Stomach (tissue), 4 donors: ENCODE data around the gene FTO.

Source experiments
- POLR2A ChIP-seq, 4 donors: fragments of 450-650 bp; IDR thresholded peaks; one replicate each; pipeline ENCODE4 v1.6.1; 2016; ENCODE audit warnings: antibody characterized with exemption in 4 of 4, control low read depth in 2 of 4, mild to moderate bottlenecking in 1 of 4, moderate library complexity in 1 of 4
- TF ChIP-seq, protein P1 (sequence below), 7 experiments: fragments of 450-650 bp in 4 of 7; fragments of 200-600 bp in 3 of 7; sonication (generic) in 3 of 7; IDR thresholded peaks; one replicate each; pipeline ENCODE4 v1.5.1; 2016 to 2019; ENCODE audit warnings: antibody characterized with exemption in 7 of 7, control low read depth in 2 of 7, mild to moderate bottlenecking in 1 of 7

DNA sequence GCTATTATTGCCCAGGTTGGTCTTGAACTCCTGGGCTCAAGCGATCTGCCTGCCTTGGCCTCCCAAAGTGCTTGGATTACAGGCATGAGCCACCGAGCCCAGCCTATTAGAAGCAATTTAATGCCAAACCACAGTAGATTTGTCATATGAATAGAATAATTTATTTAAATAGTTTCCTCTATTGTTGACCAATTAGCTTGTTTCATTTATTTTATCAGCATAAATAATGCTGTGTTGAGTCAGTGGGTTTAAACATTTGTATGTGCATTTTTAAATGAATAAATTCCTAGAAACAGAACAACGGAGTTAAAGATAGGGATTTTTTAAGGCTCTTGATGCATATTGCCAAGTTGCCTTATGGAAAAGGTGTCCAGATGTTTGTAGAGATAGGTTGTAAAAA is 26.7 kb downstream of the FTO start:
- no peak for TF ChIP-seq POLR2A (IDR thresholded peaks at IDR 0.05)
- TF ChIP-seq, protein P1, sequence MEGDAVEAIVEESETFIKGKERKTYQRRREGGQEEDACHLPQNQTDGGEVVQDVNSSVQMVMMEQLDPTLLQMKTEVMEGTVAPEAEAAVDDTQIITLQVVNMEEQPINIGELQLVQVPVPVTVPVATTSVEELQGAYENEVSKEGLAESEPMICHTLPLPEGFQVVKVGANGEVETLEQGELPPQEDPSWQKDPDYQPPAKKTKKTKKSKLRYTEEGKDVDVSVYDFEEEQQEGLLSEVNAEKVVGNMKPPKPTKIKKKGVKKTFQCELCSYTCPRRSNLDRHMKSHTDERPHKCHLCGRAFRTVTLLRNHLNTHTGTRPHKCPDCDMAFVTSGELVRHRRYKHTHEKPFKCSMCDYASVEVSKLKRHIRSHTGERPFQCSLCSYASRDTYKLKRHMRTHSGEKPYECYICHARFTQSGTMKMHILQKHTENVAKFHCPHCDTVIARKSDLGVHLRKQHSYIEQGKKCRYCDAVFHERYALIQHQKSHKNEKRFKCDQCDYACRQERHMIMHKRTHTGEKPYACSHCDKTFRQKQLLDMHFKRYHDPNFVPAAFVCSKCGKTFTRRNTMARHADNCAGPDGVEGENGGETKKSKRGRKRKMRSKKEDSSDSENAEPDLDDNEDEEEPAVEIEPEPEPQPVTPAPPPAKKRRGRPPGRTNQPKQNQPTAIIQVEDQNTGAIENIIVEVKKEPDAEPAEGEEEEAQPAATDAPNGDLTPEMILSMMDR (IDR thresholded peaks at IDR 0.05): no peak
